ENCODE data around the gene LNX2. TPM values are rescaled to one million over a fixed set of nuclear protein-coding genes. Genes with fewer than 3 reads are reported as not detected.

The LNX2 gene
- total and polyA plus RNA-seq, 9 donors: 3.6 to 9.8 (median 7.8) TPM

DNA sequence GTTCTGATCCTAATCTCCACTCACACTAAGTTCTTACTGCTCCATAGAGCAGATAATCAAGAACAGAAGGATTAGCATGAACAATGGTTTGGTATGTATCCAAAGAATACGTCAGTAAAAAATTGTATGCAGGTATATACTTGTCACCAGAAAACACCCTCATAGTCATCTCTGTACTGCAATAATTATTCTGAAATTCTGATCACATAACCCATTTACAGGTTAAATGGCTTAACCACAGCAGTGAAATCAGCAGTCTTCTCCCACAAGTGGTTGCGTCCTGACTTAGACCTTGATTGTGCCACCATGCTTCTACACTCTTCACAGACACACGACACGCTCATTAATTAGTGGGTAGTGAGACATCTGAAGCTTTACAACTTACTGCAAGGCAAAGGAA lies 50.9 kb downstream of the LNX2 start:
- no peaks in the 10 kb centered on the region for H3K36me3 ChIP-seq
- H3K4me3 ChIP-seq: no peak overlapping the region
- intact Hi-C loops (cut with DNase I): no loop called here
- 97 to 98% (median 97%) methylated on average over 4 of the region's 4 CpGs for WGBS, 3 donors
- no peak overlapping the region for H3K27ac ChIP-seq
- DNase-seq: no peak
- H3K9me3 ChIP-seq: no peaks in the 10 kb centered on the region
- no peak for TF ChIP-seq CTCF (IDR thresholded peaks at IDR 0.05)
- no peak for TF ChIP-seq POLR2A (IDR thresholded peaks at IDR 0.05)
- no peaks in the 10 kb centered on the region for H3K27me3 ChIP-seq
- H3K4me1 ChIP-seq (ENCODE audit: insufficient read depth): no peaks in the 10 kb centered on the region

- no peaks in the 10 kb centered on the region for H3K4me1 ChIP-seq (ENCODE audit: insufficient read depth)
- no peaks in the 10 kb centered on the region for H3K9me3 ChIP-seq
- H3K4me3 ChIP-seq: no peak overlapping the region
- H3K27ac ChIP-seq: no peak overlapping the region
- TF ChIP-seq EP300 (IDR thresholded peaks at IDR 0.05) (no peak), POLR2A (IDR thresholded peaks at IDR 0.05) (no peak), CTCF (IDR thresholded peaks at IDR 0.05) (no peak)
- DNase-seq: no peak
- H3K27me3 ChIP-seq: no peaks in the 10 kb centered on the region
- H3K36me3 ChIP-seq: no peaks in the 10 kb centered on the region
- intact Hi-C loops (cut with DNase I): no loop called here
- 79 to 96% (median 96%) methylated on average over 3 of the region's 3 CpGs for WGBS, 3 donors
These were observed 54.5 kb downstream of the LNX2 start for GRCh38 chr13:27565818-27566217.

GRCh38 chr13:27562457-27562856 lies 57.9 kb downstream of the LNX2 start:
- Histone ChIP-seq H3K4me3 (no peak overlapping the region), H3K9me3 (no peaks in the 10 kb centered on the region), H3K4me1 (ENCODE audit: insufficient read depth) (no peaks in the 10 kb centered on the region), H3K36me3 (no peaks in the 10 kb centered on the region), H3K27ac (no peak overlapping the region), H3K27me3 (no peaks in the 10 kb centered on the region)
- intact Hi-C loops (cut with DNase I): no loop called here
- TF ChIP-seq EP300 (IDR thresholded peaks at IDR 0.05) (no peak), CTCF (IDR thresholded peaks at IDR 0.05) (no peak), POLR2A (IDR thresholded peaks at IDR 0.05) (no peak)
- WGBS, 3 donors: 93 to 96% (median 95%) methylated on average over 11 of the region's 11 CpGs
- DNase-seq: no peak

DNA sequence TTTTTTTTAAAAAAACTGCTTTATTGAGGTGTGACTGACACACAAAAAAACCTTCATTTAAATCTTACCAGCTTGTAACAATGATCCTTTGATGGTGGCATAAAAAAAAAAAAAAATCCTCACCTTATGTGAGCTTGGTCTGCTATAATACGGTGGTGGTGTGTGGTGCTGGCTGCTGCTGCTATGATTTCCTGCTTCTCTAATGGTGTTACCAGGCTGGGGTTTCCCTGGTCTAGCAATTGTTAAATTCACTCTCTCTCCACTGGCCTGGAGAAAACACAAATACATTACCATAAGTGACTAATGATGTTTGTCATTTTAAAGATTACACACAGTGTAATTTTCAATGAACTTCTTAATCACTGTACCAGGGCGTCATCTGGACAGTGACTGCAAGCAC lies 60.6 kb downstream of the LNX2 start:
- WGBS, 3 donors: 82 to 88% (median 85%) methylated on average over 2 of the region's 2 CpGs
- H3K27me3 ChIP-seq: no peaks in the 10 kb centered on the region
- intact Hi-C loops (cut with DNase I): no loop called here
- no peaks in the 10 kb centered on the region for H3K9me3 ChIP-seq
- no peaks in the 10 kb centered on the region for H3K36me3 ChIP-seq
- no peak overlapping the region for H3K27ac ChIP-seq
- no peak overlapping the region for H3K4me3 ChIP-seq
- TF ChIP-seq EP300 (IDR thresholded peaks at IDR 0.05) (no peak), CTCF (IDR thresholded peaks at IDR 0.05) (no peak)
- no peaks in the 10 kb centered on the region for H3K4me1 ChIP-seq (ENCODE audit: insufficient read depth)
- DNase-seq: no peak

DNA sequence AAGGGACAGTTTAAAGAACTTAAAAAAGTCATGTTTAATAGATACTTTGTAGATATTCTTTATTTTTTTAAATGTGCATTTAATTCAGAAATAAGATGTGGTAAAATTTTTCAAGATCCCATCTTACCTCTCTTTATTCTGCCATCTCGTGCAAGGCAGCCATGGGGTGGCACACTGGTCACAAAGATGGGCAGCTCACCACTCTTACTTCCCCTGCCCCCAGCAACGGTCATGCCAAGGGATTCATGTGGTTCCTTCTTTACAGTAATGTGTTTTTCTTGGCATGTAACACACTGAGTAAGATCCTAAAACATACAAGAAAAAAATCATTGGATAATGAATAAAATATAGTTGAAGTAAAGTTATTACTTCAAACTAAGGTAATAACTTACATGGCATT lies 64.2 kb downstream of the LNX2 start:
- Histone ChIP-seq H3K27me3 (no peaks in the 10 kb centered on the region), H3K4me1 (ENCODE audit: insufficient read depth) (no peaks in the 10 kb centered on the region), H3K27ac (no peak overlapping the region), H3K36me3 (no peaks in the 10 kb centered on the region), H3K4me3 (no peak overlapping the region), H3K9me3 (no peaks in the 10 kb centered on the region)
- intact Hi-C loops (cut with DNase I): no loop called here
- no peak for DNase-seq
- no peak for TF ChIP-seq CTCF (IDR thresholded peaks at IDR 0.05)
- no peak for TF ChIP-seq POLR2A (IDR thresholded peaks at IDR 0.05)
- TF ChIP-seq EP300 (IDR thresholded peaks at IDR 0.05): no peak
- WGBS, 3 donors: 70 to 83% (median 80%) methylated on average over 2 of the region's 2 CpGs
